LNCaP clone FGC (cell line): Measurements from ENCODE around the gene LSMEM2.

Experiments
- DNase-seq: peaks from one replicate; pipeline ENCODE4 v3.0.0-alpha.2; 2011; ENCODE audit warnings: low read depth
- H3K4me3 ChIP-seq: 2 replicates; pipeline ENCODE4 v1.5.1; 2011; ENCODE audit warnings: mild to moderate bottlenecking, low read depth, low read length, control low read depth
- TF ChIP-seq, protein P1 (sequence below): IDR thresholded peaks from 2 replicates; pipeline ENCODE4 v1.5.1; 2012; ENCODE audit warnings: mild to moderate bottlenecking; ENCODE audit not compliant: control insufficient read depth, insufficient read depth; ENCODE audit errors: extremely low read depth

Gene LSMEM2

GRCh38 chr3:50278880-50279224, at the start of gene LSMEM2:
Gene LSMEM2 (plus strand): TSS chr3:50279087. CDS start chr3:50279114, 27 bp downstream.
- no peak within 1 kb of the TSS for H3K4me3 ChIP-seq
- no peak for DNase-seq
- TF ChIP-seq, protein P1, sequence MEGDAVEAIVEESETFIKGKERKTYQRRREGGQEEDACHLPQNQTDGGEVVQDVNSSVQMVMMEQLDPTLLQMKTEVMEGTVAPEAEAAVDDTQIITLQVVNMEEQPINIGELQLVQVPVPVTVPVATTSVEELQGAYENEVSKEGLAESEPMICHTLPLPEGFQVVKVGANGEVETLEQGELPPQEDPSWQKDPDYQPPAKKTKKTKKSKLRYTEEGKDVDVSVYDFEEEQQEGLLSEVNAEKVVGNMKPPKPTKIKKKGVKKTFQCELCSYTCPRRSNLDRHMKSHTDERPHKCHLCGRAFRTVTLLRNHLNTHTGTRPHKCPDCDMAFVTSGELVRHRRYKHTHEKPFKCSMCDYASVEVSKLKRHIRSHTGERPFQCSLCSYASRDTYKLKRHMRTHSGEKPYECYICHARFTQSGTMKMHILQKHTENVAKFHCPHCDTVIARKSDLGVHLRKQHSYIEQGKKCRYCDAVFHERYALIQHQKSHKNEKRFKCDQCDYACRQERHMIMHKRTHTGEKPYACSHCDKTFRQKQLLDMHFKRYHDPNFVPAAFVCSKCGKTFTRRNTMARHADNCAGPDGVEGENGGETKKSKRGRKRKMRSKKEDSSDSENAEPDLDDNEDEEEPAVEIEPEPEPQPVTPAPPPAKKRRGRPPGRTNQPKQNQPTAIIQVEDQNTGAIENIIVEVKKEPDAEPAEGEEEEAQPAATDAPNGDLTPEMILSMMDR: no peak

- no peak for DNase-seq
- TF ChIP-seq, protein P1: no peak
Measured at GRCh38 chr3:50229490-50229889, 49.4 kb upstream of the LSMEM2 start.

GRCh38 chr3:50230104-50230793, 48.6 kb upstream of the LSMEM2 start:
- no peak overlapping the region for H3K4me3 ChIP-seq
- TF ChIP-seq, protein P1: no peak
- no peak for DNase-seq

More at GRCh38 chr3:50229490-50229889, 49.4 kb upstream of the LSMEM2 start:
- no peak overlapping the region for H3K4me3 ChIP-seq

GRCh38 chr3:50230794-50231125, 48.1 kb upstream of the LSMEM2 start:
- TF ChIP-seq, protein P1: no peak
- no peak for DNase-seq
- no peak overlapping the region for H3K4me3 ChIP-seq

GRCh38 chr3:50231581-50231980, 47.3 kb upstream of the LSMEM2 start:
- TF ChIP-seq, protein P1: no peak
- no peak overlapping the region for H3K4me3 ChIP-seq
- DNase-seq: no peak

- TF ChIP-seq, protein P1: no peak
- no peak overlapping the region for H3K4me3 ChIP-seq
- DNase-seq: no peak
Measured at GRCh38 chr3:50232303-50232702, 46.6 kb upstream of the LSMEM2 start.

GRCh38 chr3:50233176-50233575, 45.7 kb upstream of the LSMEM2 start:
- no peak for DNase-seq
- TF ChIP-seq, protein P1: no peak
- H3K4me3 ChIP-seq: no peak overlapping the region
